ENCODE results near the gene SERPINB1.

DNA sequence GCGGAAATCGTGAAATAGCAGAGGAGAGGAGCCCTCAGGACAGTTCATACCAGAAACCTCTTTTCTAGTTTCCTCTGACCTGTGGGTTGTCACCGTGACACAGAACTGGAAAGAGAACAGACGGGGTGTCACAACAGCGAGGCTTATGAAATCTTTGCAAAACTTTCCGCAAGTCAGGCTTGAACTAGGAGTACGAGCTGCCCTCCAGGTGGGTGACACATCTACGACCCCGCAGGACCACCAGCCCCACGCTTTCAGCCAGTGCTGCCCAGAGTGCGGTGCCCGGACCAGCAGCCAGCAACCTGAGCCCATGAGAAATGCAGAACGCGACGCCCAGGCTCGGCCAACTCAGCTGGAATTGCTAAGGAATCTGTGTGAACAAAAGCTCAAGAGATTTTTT is 45.7 kb downstream of the SERPINB1 start:
- TF ChIP-seq, protein P1, sequence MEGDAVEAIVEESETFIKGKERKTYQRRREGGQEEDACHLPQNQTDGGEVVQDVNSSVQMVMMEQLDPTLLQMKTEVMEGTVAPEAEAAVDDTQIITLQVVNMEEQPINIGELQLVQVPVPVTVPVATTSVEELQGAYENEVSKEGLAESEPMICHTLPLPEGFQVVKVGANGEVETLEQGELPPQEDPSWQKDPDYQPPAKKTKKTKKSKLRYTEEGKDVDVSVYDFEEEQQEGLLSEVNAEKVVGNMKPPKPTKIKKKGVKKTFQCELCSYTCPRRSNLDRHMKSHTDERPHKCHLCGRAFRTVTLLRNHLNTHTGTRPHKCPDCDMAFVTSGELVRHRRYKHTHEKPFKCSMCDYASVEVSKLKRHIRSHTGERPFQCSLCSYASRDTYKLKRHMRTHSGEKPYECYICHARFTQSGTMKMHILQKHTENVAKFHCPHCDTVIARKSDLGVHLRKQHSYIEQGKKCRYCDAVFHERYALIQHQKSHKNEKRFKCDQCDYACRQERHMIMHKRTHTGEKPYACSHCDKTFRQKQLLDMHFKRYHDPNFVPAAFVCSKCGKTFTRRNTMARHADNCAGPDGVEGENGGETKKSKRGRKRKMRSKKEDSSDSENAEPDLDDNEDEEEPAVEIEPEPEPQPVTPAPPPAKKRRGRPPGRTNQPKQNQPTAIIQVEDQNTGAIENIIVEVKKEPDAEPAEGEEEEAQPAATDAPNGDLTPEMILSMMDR (IDR thresholded peaks at IDR 0.05): no peak
- no peak for TF ChIP-seq POLR2A (IDR thresholded peaks at IDR 0.05)
